GM06990 (cell line): Measurements from ENCODE around the gene MSH3.

ENCODE experiments used
- DNase-seq: peaks from one replicate; pipeline ENCODE4 v3.0.0-alpha.2; 2011; ENCODE audit not compliant: insufficient read length; ENCODE audit errors: extremely low read depth
- H3K27me3 ChIP-seq: replicated peaks from 2 replicates; pipeline ENCODE4 v1.6.0; 2011; ENCODE audit warnings: low read length; ENCODE audit not compliant: control insufficient read depth, insufficient read depth
- H3K36me3 ChIP-seq: 2 replicates; pipeline ENCODE4 v1.5.1; 2011; ENCODE audit warnings: low read length; ENCODE audit not compliant: control insufficient read depth, insufficient read depth
- H3K4me3 ChIP-seq: replicated peaks from 2 replicates; pipeline ENCODE4 v1.5.1; 2011; ENCODE audit warnings: low read depth, mild to moderate bottlenecking, control low read depth, low read length
- CTCF ChIP-seq: IDR thresholded peaks from 2 replicates; pipeline ENCODE4 v1.5.1; 2011; ENCODE audit warnings: low read length, control low read depth, mild to moderate bottlenecking, inconsistent platforms; ENCODE audit not compliant: insufficient read depth, poor library complexity, severe bottlenecking

Gene MSH3

GRCh38 chr5:80864109-80864508, 209.7 kb downstream of the MSH3 start:
- no peak for DNase-seq
- TF ChIP-seq CTCF: no peak
- H3K27me3 ChIP-seq: no peaks in the 10 kb centered on the region
- no peak overlapping the region for H3K4me3 ChIP-seq
- H3K36me3 ChIP-seq: peaks cover 2% of the 10 kb centered on the region

- no peak for TF ChIP-seq CTCF
- peak; percentile 15 for DNase-seq
- no peak overlapping the region for H3K4me3 ChIP-seq
- peaks cover 2% of the 10 kb centered on the region for H3K36me3 ChIP-seq
- no peaks in the 10 kb centered on the region for H3K27me3 ChIP-seq
Observed at GRCh38 chr5:80864706-80865435, 210.4 kb downstream of the MSH3 start.

GRCh38 chr5:80865551-80865950, 211.1 kb downstream of the MSH3 start:
- Histone ChIP-seq H3K27me3 (no peaks in the 10 kb centered on the region), H3K4me3 (no peak overlapping the region), H3K36me3 (peaks cover 2% of the 10 kb centered on the region)
- no peak for DNase-seq
- TF ChIP-seq CTCF: no peak

- Histone ChIP-seq H3K36me3 (peaks cover 2% of the 10 kb centered on the region), H3K4me3 (no peak overlapping the region), H3K27me3 (no peaks in the 10 kb centered on the region)
- no peak for DNase-seq
- no peak for TF ChIP-seq CTCF
Observed at GRCh38 chr5:80866371-80866770, 211.9 kb downstream of the MSH3 start.

- Histone ChIP-seq H3K27me3 (no peaks in the 10 kb centered on the region), H3K36me3 (peaks cover 2% of the 10 kb centered on the region), H3K4me3 (no peak overlapping the region)
- no peak for TF ChIP-seq CTCF
- no peak for DNase-seq
Observed at GRCh38 chr5:80867233-80867632, 212.8 kb downstream of the MSH3 start.

- no peak for TF ChIP-seq CTCF
- Histone ChIP-seq H3K4me3 (no peak overlapping the region), H3K36me3 (peaks cover 2% of the 10 kb centered on the region), H3K27me3 (no peaks in the 10 kb centered on the region)
- DNase-seq: no peak
Observed at GRCh38 chr5:80870442-80870841, 216.0 kb downstream of the MSH3 start.
